HepG2 (cell line): ENCODE measurements around the gene DEDD2. TPM values are rescaled to one million over a fixed set of nuclear protein-coding genes. Genes with fewer than 3 reads are reported as not detected.
A peak's percentile ranks its signal among the peaks of the same experiment; 100 is the strongest.

Experiments
- AHDC1 ChIP-seq: sonication (generic); formaldehyde crosslinking; IDR thresholded peaks from 2 replicates; pipeline ENCODE4 v1.5.1; 2020; ENCODE audit warnings: mild to moderate bottlenecking, missing genetic modification reagents, borderline replicate concordance
- CTCF ChIP-seq: sonication (generic); formaldehyde crosslinking; IDR thresholded peaks from 2 replicates; pipeline ENCODE4 v1.5.0; 2020; ENCODE audit warnings: mild to moderate bottlenecking, missing genetic modification reagents, moderate library complexity
- HBP1 ChIP-seq: IDR thresholded peaks from 2 replicates; pipeline ENCODE4 v1.6.1; 2016; ENCODE audit warnings: low read depth, control low read depth
- HDAC2 ChIP-seq: sonication (generic); formaldehyde crosslinking; IDR thresholded peaks from 2 replicates; pipeline ENCODE4 v1.4.0; 2020; ENCODE audit warnings: missing genetic modification reagents
- SMC3 ChIP-seq: IDR thresholded peaks from 2 replicates; pipeline ENCODE4 v1.6.1; 2011; ENCODE audit warnings: low read length, improper control_type of control experiment
- STAG1 ChIP-seq: sonication (generic); formaldehyde crosslinking; IDR thresholded peaks from 2 replicates; pipeline ENCODE4 v1.4.0; 2020; ENCODE audit warnings: missing genetic modification reagents
- ZNF512 ChIP-seq: sonication (generic); formaldehyde crosslinking; IDR thresholded peaks from 2 replicates; pipeline ENCODE4 v1.4.0; 2020; ENCODE audit warnings: mild to moderate bottlenecking, missing genetic modification reagents
- polyA plus RNA-seq, 8 experiments: library from polyadenylated mRNA; depleted of rRNA in 3 of 8; stranded (reverse) in 7 of 8; unstranded in 1 of 8; fragments of >200 nt; fragmentation: Illumina TruSeq in 4 of 8; extraction: Trizol in 4 of 8; gene quantifications; 2 replicates each; pipeline versions ENCODE4 v1.2.1 to v1.2.3, GENCODE V29; 2011 to 2016; ENCODE audit warnings: low read depth in 4 of 8, missing spikeins in 1 of 8, mixed read lengths in 1 of 8; ENCODE audit not compliant: insufficient read depth in 1 of 8
- total RNA-seq, 5 experiments: library from RNA; depleted of rRNA; stranded (reverse); fragments of >200 nt; fragmentation: Illumina TruSeq; extraction: Trizol; gene quantifications; 2 replicates each; pipeline ENCODE4 v1.2.3, GENCODE V29; 2016; ENCODE audit warnings: low read depth in 1 of 5

DEDD2 gene
- total and polyA plus RNA-seq, 2 of the 13 experiments (the other 11 are each of a cell fraction or from before 2014, with no cell fraction given) = 19.2 to 24.7 TPM

GRCh38 chr19:42184401-42184861, 33.0 kb downstream of the DEDD2 start (continued):
- TF ChIP-seq AHDC1 (CRISPR knock-in tag) = no peak
- TF ChIP-seq HBP1 (CRISPR knock-in tag) = no peak
- no peak for TF ChIP-seq ZNF512 (CRISPR knock-in tag)
- TF ChIP-seq SMC3 = peak; percentile 85
- peak; percentile 91 for TF ChIP-seq CTCF (CRISPR knock-in tag)
- peak; percentile 78 for TF ChIP-seq STAG1 (CRISPR knock-in tag)
- TF ChIP-seq HDAC2 (CRISPR knock-in tag) = no peak
